NK-92 treated with Interleukin-12 subunit alpha and Interleukin-12 subunit beta, amount 100 ng/mL, for 24 hours (cell line): ENCODE results near the gene GPR107.

Source experiments
- DNase-seq: peaks from one replicate; lab custom pipeline; 2025; lab: John Stamatoyannopoulos, UW

GPR107 gene

GRCh38 chr9:130110166-130110565 is 56.5 kb downstream of the GPR107 start:
- no peak for DNase-seq

- no peak for DNase-seq
These were observed 56.9 kb downstream of the GPR107 start for GRCh38 chr9:130110596-130111021.

- no peak for DNase-seq
These were observed 58.3 kb downstream of the GPR107 start for GRCh38 chr9:130111786-130112537.

- DNase-seq = no peak
These were observed 58.9 kb downstream of the GPR107 start for GRCh38 chr9:130112538-130113151.

GRCh38 chr9:130114741-130115140 is 61.0 kb downstream of the GPR107 start:
- no peak for DNase-seq

GRCh38 chr9:130116346-130116745 is 62.6 kb downstream of the GPR107 start:
- DNase-seq = no peak

GRCh38 chr9:130117376-130117775 is 63.7 kb downstream of the GPR107 start:
- no peak for DNase-seq

GRCh38 chr9:130117816-130118632 is 64.3 kb downstream of the GPR107 start:
- DNase-seq = no peak

GRCh38 chr9:130118841-130119518 is 65.3 kb downstream of the GPR107 start:
- no peak for DNase-seq

- DNase-seq = no peak
These were observed 66.0 kb downstream of the GPR107 start for GRCh38 chr9:130119519-130120298.

GRCh38 chr9:130120299-130120587 is 66.5 kb downstream of the GPR107 start:
- no peak for DNase-seq

GRCh38 chr9:130120832-130121231 is 67.1 kb downstream of the GPR107 start:
- no peak for DNase-seq

GRCh38 chr9:130122456-130122855 is 68.8 kb downstream of the GPR107 start:
- DNase-seq = no peak

GRCh38 chr9:130124085-130124860 is 70.6 kb downstream of the GPR107 start:
- DNase-seq = no peak

GRCh38 chr9:130126721-130127433 is 73.2 kb downstream of the GPR107 start:
- no peak for DNase-seq

GRCh38 chr9:130128251-130128650 is 74.5 kb downstream of the GPR107 start:
- peak; percentile 65 for DNase-seq

- peak; percentile 58 for DNase-seq
These were observed 75.2 kb downstream of the GPR107 start for GRCh38 chr9:130128733-130129431.

GRCh38 chr9:130129432-130130061 is 75.8 kb downstream of the GPR107 start:
- DNase-seq = no peak

- no peak for DNase-seq
These were observed 79.0 kb downstream of the GPR107 start for GRCh38 chr9:130132746-130133145.
